Measurements from ENCODE around the gene BCS1L. TPM values are rescaled to one million over a fixed set of nuclear protein-coding genes. Genes with fewer than 3 reads are reported as not detected.

The BCS1L gene
- total and polyA plus RNA-seq, 2 of the 13 experiments (the other 11 are each of a cell fraction or from before 2014, with no cell fraction given), result 48.9 to 76.0 TPM

DNA sequence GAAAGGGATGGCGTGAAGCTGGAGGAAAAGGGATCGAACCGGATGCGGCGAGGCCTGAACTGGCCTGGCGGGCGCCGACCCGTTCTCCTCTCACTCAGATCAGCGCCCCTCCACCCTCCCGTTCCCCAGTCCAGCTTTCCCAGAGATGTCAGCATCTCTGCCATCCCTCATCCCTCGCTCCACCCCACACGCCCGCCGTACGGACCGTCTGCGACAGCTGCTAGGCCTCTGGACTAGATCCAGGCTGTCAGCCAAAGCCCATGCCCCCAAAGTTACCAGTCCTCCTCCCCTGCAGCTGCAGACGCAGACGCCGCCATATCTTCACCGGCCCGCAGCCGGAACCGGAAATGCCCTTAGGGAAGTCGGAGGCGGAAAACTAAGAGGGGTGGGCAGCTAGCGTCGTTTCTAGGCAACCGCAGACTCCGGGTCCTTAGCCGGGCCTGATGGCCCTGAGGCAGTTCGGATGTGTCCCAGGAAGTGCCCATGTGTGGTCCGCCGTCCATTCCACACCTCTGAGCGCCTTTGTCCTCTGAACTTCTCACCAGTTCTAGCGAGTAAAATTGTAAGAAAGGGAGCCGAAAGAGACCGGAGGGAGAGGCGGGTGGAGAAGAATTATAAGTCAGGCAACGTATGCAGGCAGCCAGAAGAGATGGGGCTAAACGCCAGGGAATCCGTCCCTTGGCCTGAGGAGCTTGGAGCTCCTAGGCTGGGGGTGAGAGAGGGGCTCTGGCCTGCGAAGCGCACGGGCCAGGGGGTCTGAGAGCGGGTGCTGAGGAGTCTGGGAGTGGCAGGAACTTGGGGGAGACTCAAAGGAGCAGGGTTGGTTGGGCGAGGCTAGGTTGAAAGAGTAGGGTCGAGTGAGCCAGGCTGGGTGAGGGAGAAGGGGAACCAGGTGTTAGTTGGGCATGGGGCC is 12.4 kb downstream of the BCS1L start, which contains the start of the genes RNF25 and STK36 (continued):
- TF ChIP-seq ZNF318 (CRISPR knock-in tag; IDR thresholded peaks at IDR 0.05) (no peak; the same call in 1 of the 2 replicates), LCORL (IDR thresholded peaks at IDR 0.05) (no peak), LCORL (CRISPR knock-in tag; IDR thresholded peaks at IDR 0.05) (peak; percentile 10; the same call in 1 of the 2 replicates), ZNF225 (CRISPR knock-in tag; IDR thresholded peaks at IDR 0.05) (peak; percentile 91), CHCHD3 (CRISPR knock-in tag; IDR thresholded peaks at IDR 0.05) (no peak), ZNF513 (CRISPR knock-in tag; conservative IDR thresholded peaks at IDR 0.05) (no peak), CEBPG (CRISPR knock-in tag; IDR thresholded peaks at IDR 0.05) (no peak), EZH2 (conservative IDR thresholded peaks at IDR 0.05; ENCODE audit: low read depth, low read length) (no peak), PAXIP1 (CRISPR knock-in tag; conservative IDR thresholded peaks at IDR 0.05) (peak; percentile 37; the same call in 1 of the 2 replicates), ZNF207 (IDR thresholded peaks at IDR 0.05; ENCODE audit: borderline replicate concordance) (no peak)
- TF ChIP-seq, protein P1, sequence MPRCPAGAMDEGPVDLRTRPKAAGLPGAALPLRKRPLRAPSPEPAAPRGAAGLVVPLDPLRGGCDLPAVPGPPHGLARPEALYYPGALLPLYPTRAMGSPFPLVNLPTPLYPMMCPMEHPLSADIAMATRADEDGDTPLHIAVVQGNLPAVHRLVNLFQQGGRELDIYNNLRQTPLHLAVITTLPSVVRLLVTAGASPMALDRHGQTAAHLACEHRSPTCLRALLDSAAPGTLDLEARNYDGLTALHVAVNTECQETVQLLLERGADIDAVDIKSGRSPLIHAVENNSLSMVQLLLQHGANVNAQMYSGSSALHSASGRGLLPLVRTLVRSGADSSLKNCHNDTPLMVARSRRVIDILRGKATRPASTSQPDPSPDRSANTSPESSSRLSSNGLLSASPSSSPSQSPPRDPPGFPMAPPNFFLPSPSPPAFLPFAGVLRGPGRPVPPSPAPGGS (CRISPR knock-in tag; IDR thresholded peaks at IDR 0.05), result no peak

Data from HepG2 (cell line).